Measurements from ENCODE around the gene USP20.

- TF ChIP-seq, protein P1, sequence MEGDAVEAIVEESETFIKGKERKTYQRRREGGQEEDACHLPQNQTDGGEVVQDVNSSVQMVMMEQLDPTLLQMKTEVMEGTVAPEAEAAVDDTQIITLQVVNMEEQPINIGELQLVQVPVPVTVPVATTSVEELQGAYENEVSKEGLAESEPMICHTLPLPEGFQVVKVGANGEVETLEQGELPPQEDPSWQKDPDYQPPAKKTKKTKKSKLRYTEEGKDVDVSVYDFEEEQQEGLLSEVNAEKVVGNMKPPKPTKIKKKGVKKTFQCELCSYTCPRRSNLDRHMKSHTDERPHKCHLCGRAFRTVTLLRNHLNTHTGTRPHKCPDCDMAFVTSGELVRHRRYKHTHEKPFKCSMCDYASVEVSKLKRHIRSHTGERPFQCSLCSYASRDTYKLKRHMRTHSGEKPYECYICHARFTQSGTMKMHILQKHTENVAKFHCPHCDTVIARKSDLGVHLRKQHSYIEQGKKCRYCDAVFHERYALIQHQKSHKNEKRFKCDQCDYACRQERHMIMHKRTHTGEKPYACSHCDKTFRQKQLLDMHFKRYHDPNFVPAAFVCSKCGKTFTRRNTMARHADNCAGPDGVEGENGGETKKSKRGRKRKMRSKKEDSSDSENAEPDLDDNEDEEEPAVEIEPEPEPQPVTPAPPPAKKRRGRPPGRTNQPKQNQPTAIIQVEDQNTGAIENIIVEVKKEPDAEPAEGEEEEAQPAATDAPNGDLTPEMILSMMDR (IDR thresholded peaks at IDR 0.05): no peak
- TF ChIP-seq POLR2A (IDR thresholded peaks at IDR 0.05): no peak
These were observed 94.4 kb downstream of the USP20 start for GRCh38 chr9:129929496-129930125.
